Activated T-cell treated with anti-CD3 and anti-CD28 coated beads for 48 hours (primary cell): ENCODE measurements around the gene DDX5.
A peak's percentile ranks its signal among the peaks of the same experiment; 100 is the strongest.

ENCODE experiments used
- DNase-seq: peaks from one replicate; pipeline ENCODE4 v3.0.0-alpha.2; 2020; ENCODE audit warnings: low read depth

The DDX5 gene

GRCh38 chr17:64506201-64506575 lies at the start of gene DDX5:
DDX5 (minus strand) TSS chr17:64506289; CDS start chr17:64506119, 170 bp downstream.
- DNase-seq, result peak; percentile 96

GRCh38 chr17:64555281-64555680 lies 49.2 kb upstream of the DDX5 start:
- DNase-seq, result no peak

DNA sequence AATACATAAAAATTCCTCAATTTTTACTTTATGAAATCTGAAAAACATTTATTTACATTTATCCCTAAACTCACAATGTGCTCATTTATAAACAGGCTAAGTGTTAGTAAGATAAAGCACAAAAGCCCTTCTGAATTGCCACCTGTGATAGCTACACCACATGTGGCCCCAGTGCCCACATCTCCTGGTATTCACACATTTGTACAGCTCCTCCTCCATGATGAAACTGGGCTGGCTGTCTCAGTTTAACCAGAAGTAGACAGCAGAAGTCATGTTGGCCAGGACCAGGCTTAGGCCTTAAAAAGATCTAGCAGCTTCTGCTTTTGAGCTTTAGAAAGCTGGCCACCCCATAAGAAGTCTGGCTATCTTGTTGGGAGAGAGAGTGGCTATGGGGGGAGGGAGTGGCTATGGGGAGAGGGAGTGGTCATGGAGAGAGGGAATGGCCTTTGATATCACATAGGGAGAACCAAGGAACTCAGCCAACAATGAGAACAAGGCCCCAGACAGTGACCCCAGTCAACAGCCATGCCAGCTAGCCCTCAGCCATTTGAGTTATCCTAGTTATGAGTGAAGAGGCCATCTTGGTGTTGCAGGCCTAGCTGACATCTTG lies 48.0 kb upstream of the DDX5 start:
- no peak for DNase-seq

GRCh38 chr17:64551461-64551860 lies 45.4 kb upstream of the DDX5 start:
- DNase-seq, result no peak

GRCh38 chr17:64547319-64547718 lies 41.2 kb upstream of the DDX5 start:
- no peak for DNase-seq

DNA sequence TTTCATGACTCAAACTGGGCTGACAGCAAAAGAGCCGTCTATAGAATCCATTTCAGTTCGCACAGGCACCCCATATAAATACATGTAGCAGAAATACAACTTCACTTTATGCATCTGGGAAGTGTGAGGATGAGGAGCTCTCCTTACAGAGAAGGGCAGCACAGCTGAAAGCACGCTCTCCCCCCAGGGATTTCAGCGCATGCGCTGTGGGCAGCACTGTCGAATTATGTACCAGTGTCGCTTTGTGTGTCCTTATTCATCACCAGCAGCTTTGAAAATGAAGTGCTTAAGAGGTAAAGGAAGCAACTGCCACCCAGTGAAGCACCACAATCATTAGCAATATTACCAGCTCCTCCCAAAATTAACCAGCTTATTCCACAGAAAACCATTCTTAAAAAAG lies 40.6 kb upstream of the DDX5 start:
- no peak for DNase-seq

GRCh38 chr17:64544742-64545141 lies 38.7 kb upstream of the DDX5 start:
- no peak for DNase-seq

- DNase-seq, result no peak
These were observed 34.2 kb upstream of the DDX5 start for GRCh38 chr17:64540118-64540776.

GRCh38 chr17:64538508-64539130 lies 32.5 kb upstream of the DDX5 start:
- DNase-seq, result no peak

GRCh38 chr17:64537488-64537887 lies 31.4 kb upstream of the DDX5 start:
- DNase-seq, result no peak

DNA sequence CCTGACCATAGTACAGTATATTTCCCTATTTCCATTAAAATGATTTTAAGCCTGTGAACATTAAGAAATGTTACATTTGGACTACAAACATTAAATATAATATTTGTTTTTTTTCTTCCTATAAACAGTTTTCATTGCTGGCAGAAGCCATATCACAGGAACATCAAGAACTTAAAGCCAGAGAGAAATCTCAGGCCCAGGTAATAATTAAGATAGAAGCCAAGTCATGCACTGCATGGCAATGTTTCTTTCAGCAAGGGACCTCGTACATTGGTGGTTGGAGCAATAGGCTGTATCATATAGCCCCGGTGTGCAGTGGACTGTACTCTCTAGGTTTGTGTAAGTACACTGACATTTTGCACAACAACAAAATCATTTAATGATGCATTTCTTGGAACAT lies 30.8 kb upstream of the DDX5 start:
- no peak for DNase-seq

GRCh38 chr17:64535357-64535756 lies 29.3 kb upstream of the DDX5 start:
- no peak for DNase-seq

DNA sequence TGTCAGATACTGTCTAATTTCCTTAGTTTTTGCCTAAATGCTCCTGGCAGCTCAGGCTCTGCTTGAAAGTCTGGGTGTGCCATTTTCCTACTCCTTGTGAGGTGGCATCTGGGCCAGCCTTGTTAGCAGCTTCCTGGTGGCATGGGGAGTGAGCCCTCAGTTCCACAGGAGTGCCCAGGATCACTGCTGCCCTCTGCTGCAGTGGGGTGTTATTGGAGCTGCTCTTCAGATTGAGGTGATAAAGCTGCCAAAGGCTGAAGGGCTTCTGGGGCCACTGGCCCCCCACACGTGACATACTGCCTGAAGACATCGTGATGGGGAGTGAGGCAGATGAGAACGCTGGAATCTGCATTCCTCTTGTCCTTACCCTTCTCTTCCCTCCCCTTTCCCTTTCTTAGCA lies 28.1 kb upstream of the DDX5 start:
- DNase-seq, result no peak

- DNase-seq, result no peak
These were observed 27.7 kb upstream of the DDX5 start for GRCh38 chr17:64533784-64534183.

DNA sequence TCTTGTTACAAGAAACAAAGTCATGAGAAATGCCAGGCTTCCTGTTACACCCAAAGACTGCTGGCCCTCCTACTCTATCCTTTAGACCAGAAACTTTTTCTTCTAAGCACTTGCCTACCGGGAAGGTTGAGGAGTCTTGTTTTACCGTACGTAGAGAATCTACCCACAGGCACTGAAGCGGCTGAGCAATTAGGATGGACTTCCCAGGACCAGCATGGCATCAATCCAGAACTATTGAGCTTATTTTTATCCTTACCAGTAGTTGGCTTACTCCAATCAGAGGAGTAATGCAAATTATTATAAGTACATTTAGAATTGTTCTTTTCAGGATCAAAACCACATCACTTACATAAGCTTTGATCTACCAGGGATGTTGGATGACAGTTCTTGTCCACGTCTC lies 26.3 kb upstream of the DDX5 start:
- no peak for DNase-seq

DNA sequence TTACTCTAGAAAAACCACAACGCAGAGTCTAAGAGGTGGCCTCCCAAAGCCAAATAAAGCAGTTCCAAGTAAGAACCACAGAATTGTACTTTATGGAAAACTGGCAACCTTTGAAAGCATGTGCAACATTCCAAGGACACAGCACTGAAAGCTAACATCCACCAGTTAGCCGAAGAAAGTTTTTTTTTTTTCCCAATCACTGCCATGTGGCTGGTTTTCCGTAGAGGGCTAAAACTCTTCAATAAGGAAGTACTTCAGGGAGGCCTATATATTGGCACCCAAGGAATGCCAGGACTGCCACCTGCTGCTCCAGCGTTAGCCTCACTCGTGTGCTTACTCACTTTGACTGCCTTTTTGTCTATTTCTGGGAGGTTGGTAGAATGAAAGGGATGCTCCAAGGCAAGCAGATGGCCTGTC lies 25.9 kb upstream of the DDX5 start:
- DNase-seq, result no peak

- DNase-seq, result no peak
These were observed 23.1 kb upstream of the DDX5 start for GRCh38 chr17:64529221-64529620.

DNA sequence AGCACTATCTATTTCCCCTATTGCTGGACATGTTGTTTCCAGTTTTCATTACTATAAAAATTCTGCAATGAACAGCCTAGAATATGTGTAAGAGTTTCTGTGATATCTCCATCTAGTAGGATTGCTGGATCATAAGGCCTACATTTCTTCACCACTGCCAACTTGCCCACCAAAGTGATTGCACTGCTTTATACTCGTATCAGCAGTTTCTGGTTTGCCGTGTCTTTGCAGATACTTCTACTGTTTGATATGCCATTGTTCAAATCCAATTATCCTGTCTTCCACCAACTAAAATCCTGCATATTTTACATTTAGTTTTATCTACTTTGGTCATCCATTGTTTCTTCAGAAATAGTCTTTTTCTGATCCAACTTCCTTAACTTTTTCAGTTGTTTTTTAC lies 21.8 kb upstream of the DDX5 start:
- DNase-seq, result no peak

GRCh38 chr17:64520359-64520758 lies 14.3 kb upstream of the DDX5 start:
- no peak for DNase-seq

- no peak for DNase-seq
These were observed 13.5 kb upstream of the DDX5 start for GRCh38 chr17:64519601-64520000.

DNA sequence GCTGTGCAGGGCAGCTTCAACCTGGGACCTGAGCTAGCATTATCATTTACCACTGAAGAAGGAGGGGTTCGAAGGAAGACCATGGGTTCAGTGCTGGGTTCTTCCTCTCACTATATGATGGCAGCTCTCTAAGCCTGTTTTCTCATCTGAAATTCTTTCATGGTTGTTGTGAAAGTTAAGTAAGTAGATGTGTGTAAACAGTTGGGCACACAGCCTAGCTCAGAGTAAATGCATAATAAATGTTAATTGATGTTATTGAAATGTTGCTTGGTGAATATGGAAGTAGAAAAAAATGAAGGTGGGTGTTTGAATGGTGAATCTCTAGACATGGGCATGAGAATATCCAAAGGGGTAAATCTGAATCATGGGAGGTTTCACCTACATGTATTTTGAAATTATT lies 9.7 kb upstream of the DDX5 start:
- no peak for DNase-seq

DNA sequence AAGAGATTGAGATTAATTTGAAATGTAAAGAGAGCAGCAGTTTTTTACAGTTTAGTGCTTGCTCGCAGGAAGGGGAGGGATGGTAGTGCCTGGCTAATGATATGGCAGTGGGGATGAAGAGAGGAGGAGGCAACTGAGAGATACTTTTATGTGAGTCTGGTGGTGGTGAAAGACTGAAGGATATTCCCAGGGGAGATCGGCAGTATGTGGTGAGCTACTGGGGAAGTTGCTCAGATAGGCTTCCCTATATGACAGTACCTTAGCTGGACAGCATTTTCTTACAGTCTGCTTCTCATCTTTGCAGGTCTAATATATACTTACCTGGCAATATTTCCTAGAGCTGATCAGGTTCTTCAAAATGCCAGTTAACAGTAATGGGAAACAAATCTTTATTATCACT lies 9.3 kb upstream of the DDX5 start:
- no peak for DNase-seq

- DNase-seq, result no peak
These were observed 3.1 kb upstream of the DDX5 start for GRCh38 chr17:64509179-64509578.

DNA sequence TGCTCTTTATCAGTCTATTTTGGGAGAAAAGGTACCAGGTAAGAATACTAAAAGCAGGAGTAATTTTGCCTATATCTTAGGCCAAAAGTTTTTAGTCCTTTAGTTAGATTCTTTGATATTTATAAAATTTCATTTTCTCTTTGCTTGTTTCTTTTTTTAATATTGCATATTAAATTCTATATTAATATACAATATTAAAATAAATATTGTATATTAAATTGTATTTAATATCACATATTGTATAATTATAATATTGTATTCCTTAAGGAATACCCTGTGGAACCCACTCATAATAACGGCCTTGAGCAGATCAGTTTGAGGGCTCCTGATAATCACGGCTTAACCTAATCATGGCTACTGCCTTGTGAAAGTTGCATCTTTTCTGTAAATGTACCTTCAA lies 2.6 kb upstream of the DDX5 start:
- DNase-seq, result no peak
